Esophagus squamous epithelium (tissue), 4 donors: ENCODE measurements around the gene TNS1.

Experiments used
- POLR2A ChIP-seq, 4 donors: fragments of 450-650 bp; IDR thresholded peaks; one replicate each; pipeline ENCODE4 v1.6.1; 2017; ENCODE audit warnings: antibody characterized with exemption in 4 of 4, mild to moderate bottlenecking in 4 of 4, moderate library complexity in 3 of 4
- TF ChIP-seq, protein P1 (sequence below), 6 experiments: fragments of 450-650 bp in 4 of 6; fragments of 200-600 bp in 2 of 6; sonication (generic) in 2 of 6; IDR thresholded peaks; one replicate each; pipeline ENCODE4 v1.5.1; 2016 to 2019; ENCODE audit warnings: antibody characterized with exemption in 6 of 6, mild to moderate bottlenecking in 4 of 6, moderate library complexity in 4 of 6

DNA sequence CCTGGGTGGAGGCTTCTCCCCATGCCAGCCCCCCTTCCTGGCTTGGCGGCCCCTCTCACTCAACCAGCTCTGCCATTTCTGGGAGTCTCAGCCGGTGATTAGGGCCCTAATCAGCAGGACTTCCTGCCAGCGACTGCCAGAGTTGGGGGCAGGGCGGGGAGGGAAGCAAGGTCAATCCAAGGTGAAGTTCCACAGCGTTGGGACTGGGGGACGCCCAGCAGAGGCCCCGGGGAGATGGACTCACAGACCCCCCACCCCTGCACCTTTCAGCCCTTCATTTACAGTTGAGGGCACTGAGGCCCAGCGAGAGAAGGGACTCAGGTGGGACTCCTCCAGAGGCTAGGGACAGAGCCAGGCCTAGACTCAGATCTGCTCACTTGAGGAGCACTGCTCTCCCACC lies 65.3 kb downstream of the TNS1 start:
- TF ChIP-seq, protein P1, sequence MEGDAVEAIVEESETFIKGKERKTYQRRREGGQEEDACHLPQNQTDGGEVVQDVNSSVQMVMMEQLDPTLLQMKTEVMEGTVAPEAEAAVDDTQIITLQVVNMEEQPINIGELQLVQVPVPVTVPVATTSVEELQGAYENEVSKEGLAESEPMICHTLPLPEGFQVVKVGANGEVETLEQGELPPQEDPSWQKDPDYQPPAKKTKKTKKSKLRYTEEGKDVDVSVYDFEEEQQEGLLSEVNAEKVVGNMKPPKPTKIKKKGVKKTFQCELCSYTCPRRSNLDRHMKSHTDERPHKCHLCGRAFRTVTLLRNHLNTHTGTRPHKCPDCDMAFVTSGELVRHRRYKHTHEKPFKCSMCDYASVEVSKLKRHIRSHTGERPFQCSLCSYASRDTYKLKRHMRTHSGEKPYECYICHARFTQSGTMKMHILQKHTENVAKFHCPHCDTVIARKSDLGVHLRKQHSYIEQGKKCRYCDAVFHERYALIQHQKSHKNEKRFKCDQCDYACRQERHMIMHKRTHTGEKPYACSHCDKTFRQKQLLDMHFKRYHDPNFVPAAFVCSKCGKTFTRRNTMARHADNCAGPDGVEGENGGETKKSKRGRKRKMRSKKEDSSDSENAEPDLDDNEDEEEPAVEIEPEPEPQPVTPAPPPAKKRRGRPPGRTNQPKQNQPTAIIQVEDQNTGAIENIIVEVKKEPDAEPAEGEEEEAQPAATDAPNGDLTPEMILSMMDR (IDR thresholded peaks at IDR 0.05) = no peak
- no peak for TF ChIP-seq POLR2A (IDR thresholded peaks at IDR 0.05)
